Epithelial cell of prostate (primary cell): ENCODE measurements around the gene LPIN1.

Source experiments
- DNase-seq: peaks from one replicate; pipeline ENCODE4 v3.0.0-alpha.2; 2011; ENCODE audit warnings: low read depth, low spot score
- H3K27ac ChIP-seq: fragments of 450-650 bp; 2 replicates; pipeline ENCODE4 v1.5.1; 2017; ENCODE audit warnings: mild to moderate bottlenecking

The LPIN1 gene

GRCh38 chr2:11746376-11746806, at the start of gene LPIN1:
LPIN1 (plus strand) TSS chr2:11746632; CDS start chr2:11765542, 18,910 bp downstream.
- peak within 1 kb of the TSS; percentile 60 for H3K27ac ChIP-seq
- peak; percentile 36 for DNase-seq

- H3K27ac ChIP-seq, result no peak overlapping the region
- DNase-seq, result no peak
Measured at GRCh38 chr2:11696736-11697102, 49.7 kb upstream of the LPIN1 start.

- H3K27ac ChIP-seq, result no peak overlapping the region
- no peak for DNase-seq
Measured at GRCh38 chr2:11697103-11697871, 49.1 kb upstream of the LPIN1 start.

- no peak overlapping the region for H3K27ac ChIP-seq
Measured at GRCh38 chr2:11698009-11698922, 48.2 kb upstream of the LPIN1 start.

GRCh38 chr2:11699686-11700670, 46.5 kb upstream of the LPIN1 start:
- no peak overlapping the region for H3K27ac ChIP-seq
- DNase-seq, result no peak

More at GRCh38 chr2:11698009-11698922, 48.2 kb upstream of the LPIN1 start:
- DNase-seq, result no peak

- DNase-seq, result no peak
- peak overlapping the region; percentile 14 for H3K27ac ChIP-seq
Measured at GRCh38 chr2:11701206-11701605, 45.2 kb upstream of the LPIN1 start.

- DNase-seq, result no peak
- peak overlapping the region; percentile 14 for H3K27ac ChIP-seq
Measured at GRCh38 chr2:11701751-11702301, 44.6 kb upstream of the LPIN1 start.

GRCh38 chr2:11702946-11703345, 43.5 kb upstream of the LPIN1 start:
- H3K27ac ChIP-seq, result no peak overlapping the region
- no peak for DNase-seq

GRCh38 chr2:11703700-11704099, 42.7 kb upstream of the LPIN1 start:
- no peak overlapping the region for H3K27ac ChIP-seq
- no peak for DNase-seq

- H3K27ac ChIP-seq, result no peak overlapping the region
- no peak for DNase-seq
Measured at GRCh38 chr2:11705063-11705462, 41.4 kb upstream of the LPIN1 start.

GRCh38 chr2:11705711-11706110, 40.7 kb upstream of the LPIN1 start:
- H3K27ac ChIP-seq, result no peak overlapping the region

GRCh38 chr2:11708106-11708505, 38.3 kb upstream of the LPIN1 start:
- no peak for DNase-seq

More at GRCh38 chr2:11705711-11706110, 40.7 kb upstream of the LPIN1 start:
- DNase-seq, result no peak

GRCh38 chr2:11709293-11709692, 37.1 kb upstream of the LPIN1 start:
- no peak for DNase-seq
- H3K27ac ChIP-seq, result no peak overlapping the region

More at GRCh38 chr2:11708106-11708505, 38.3 kb upstream of the LPIN1 start:
- no peak overlapping the region for H3K27ac ChIP-seq

- H3K27ac ChIP-seq, result no peak overlapping the region
- DNase-seq, result peak; percentile 71
Measured at GRCh38 chr2:11710210-11710609, 36.2 kb upstream of the LPIN1 start.

- no peak overlapping the region for H3K27ac ChIP-seq
- no peak for DNase-seq
Measured at GRCh38 chr2:11710632-11711353, 35.6 kb upstream of the LPIN1 start.

- DNase-seq, result no peak
- H3K27ac ChIP-seq, result no peak overlapping the region
Measured at GRCh38 chr2:11711354-11711716, 35.1 kb upstream of the LPIN1 start.

GRCh38 chr2:11711751-11712150, 34.7 kb upstream of the LPIN1 start:
- H3K27ac ChIP-seq, result no peak overlapping the region

GRCh38 chr2:11712866-11713265, 33.6 kb upstream of the LPIN1 start:
- peak; percentile 73 for DNase-seq
- no peak overlapping the region for H3K27ac ChIP-seq

More at GRCh38 chr2:11711751-11712150, 34.7 kb upstream of the LPIN1 start:
- DNase-seq, result no peak

GRCh38 chr2:11713815-11714214, 32.6 kb upstream of the LPIN1 start:
- no peak for DNase-seq
- no peak overlapping the region for H3K27ac ChIP-seq
